ENCODE data around the gene EMILIN1.

The EMILIN1 gene

GRCh38 chr2:27081984-27082772, 3.8 kb downstream of the EMILIN1 start:
- DNase-seq = no peak

- DNase-seq = no peak
Measured at GRCh38 chr2:27082773-27083409, 4.5 kb downstream of the EMILIN1 start.

- no peak for DNase-seq
Measured at GRCh38 chr2:27083410-27084296, 5.2 kb downstream of the EMILIN1 start.

- no peak for DNase-seq
Measured at GRCh38 chr2:27084297-27085061, 6.1 kb downstream of the EMILIN1 start.

GRCh38 chr2:27085062-27085672, 6.8 kb downstream of the EMILIN1 start:
- no peak for DNase-seq

- DNase-seq = peak; percentile 18
Measured at GRCh38 chr2:27085673-27086089, 7.3 kb downstream of the EMILIN1 start.

- DNase-seq = peak; percentile 96
Measured at GRCh38 chr2:27086090-27086723, 7.8 kb downstream of the EMILIN1 start.

GRCh38 chr2:27086724-27087593, 8.5 kb downstream of the EMILIN1 start, which contains the start of gene KHK:
KHK (plus strand) TSS chr2:27086772; CDS start chr2:27087260, 488 bp downstream.
- DNase-seq = no peak

- DNase-seq = no peak
Measured at GRCh38 chr2:27087823-27088410, 9.5 kb downstream of the EMILIN1 start.

GRCh38 chr2:27088634-27089033, 10.2 kb downstream of the EMILIN1 start:
- no peak for DNase-seq

GRCh38 chr2:27089111-27089954, 10.9 kb downstream of the EMILIN1 start:
- no peak for DNase-seq

GRCh38 chr2:27091746-27092695, 13.6 kb downstream of the EMILIN1 start:
- no peak for DNase-seq

GRCh38 chr2:27092696-27093429, 14.4 kb downstream of the EMILIN1 start:
- no peak for DNase-seq

GRCh38 chr2:27093430-27094352, 15.3 kb downstream of the EMILIN1 start:
- no peak for DNase-seq

- DNase-seq = no peak
Measured at GRCh38 chr2:27094353-27094984, 16.1 kb downstream of the EMILIN1 start.

GRCh38 chr2:27095427-27095744, 17.0 kb downstream of the EMILIN1 start:
- no peak for DNase-seq

Data from CD4-positive, alpha-beta T cell treated with Interleukin-4 for 4 hours (primary cell).